ENCODE measurements around the gene SORCS2.

DNA sequence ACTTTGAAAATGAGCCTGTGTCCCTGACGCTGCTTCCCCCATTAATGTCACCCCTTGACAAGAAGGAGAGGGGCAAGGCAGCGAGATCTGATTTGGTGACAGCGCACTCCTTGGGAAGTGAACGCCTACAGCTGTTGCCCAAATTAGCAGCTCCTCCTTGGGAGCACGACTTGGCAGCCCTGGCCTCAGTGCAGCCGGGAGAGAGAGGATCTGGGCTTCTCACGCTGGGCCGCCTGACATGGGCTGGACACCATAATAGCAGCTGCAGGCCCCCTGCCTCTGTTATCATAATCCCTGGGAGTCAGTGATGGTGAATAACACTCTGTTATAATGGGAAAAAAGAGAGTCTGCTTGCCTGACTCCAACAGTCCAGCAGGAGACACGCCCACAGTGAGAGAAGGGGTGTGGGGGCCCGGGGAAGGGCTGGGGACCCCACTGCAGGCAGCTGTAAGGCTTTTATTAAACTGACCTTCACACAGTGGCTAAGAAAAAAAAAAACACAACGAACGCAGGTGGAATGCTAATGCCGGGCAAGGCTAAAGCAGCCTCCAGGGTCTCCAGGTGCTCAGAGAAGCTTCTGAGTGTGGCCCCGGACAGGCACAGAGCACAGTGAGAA, 169.1 kb downstream of the SORCS2 start:
- no peak for TF ChIP-seq ELF4 (IDR thresholded peaks at IDR 0.05)
- TF ChIP-seq FOXM1 (IDR thresholded peaks at IDR 0.05; ENCODE audit: borderline replicate concordance) = no peak
- TF ChIP-seq HDGF (IDR thresholded peaks at IDR 0.05; ENCODE audit: borderline replicate concordance) = no peak
- TF ChIP-seq L3MBTL2 (conservative IDR thresholded peaks at IDR 0.05) = no peak
